HCT116 (cell line): ENCODE results near the gene CDK7. TPM values are rescaled to one million over a fixed set of nuclear protein-coding genes. Genes with fewer than 3 reads are reported as not detected.

Source experiments
- ATAC-seq: fragments of 200-7000 bp; cut with Tn5 transposase; 2 replicates; pipeline ENCODE4 v1.9.1; 2020; ENCODE audit warnings: mild to moderate bottlenecking, moderate library complexity
- BruUV-seq: library from RNA; stranded (reverse); fragments of 400-500 nt; replicated peaks from 2 replicates; lab custom pipeline; 2021; lab: Mats Ljungman, UMichigan
- CTCF ChIA-PET: fragments of 300-600 bp; sonication (Branson Sonifier 250); formaldehyde crosslinking; loops from one replicate; lab custom pipeline; 2021; ENCODE audit warnings: antibody characterized with exemption; lab: Charles Lee
- POLR2A ChIA-PET: fragments of 300-600, 350-600 bp; sonication (Branson Sonifier 250); formaldehyde crosslinking; loops from one replicate; lab custom pipeline; 2021; ENCODE audit warnings: antibody characterized with exemption; lab: Charles Lee
- RAD21 ChIA-PET, 2 experiments: fragments of 300-600 bp; sonication (Branson Sonifier 250); formaldehyde crosslinking; loops; one replicate each; lab custom pipeline; 2023; ENCODE audit warnings: low total read pairs in 2 of 2; ENCODE audit not compliant: uncharacterized antibody in 2 of 2, unreplicated experiment in 2 of 2, low non-redundant PET in 1 of 2; lab: Charles Lee
- DNase-seq: peaks from one replicate; pipeline ENCODE4 v3.0.0-alpha.2; 2010; ENCODE audit warnings: low read depth, low spot score
- H2AFZ ChIP-seq: fragments of 200-600 bp; shearing (Covaris generic), sonication (generic); 2 replicates; pipeline ENCODE4 v1.6.1; 2017; ENCODE audit warnings: low read depth, mixed run types, mixed read lengths, antibody characterized with exemption, low read length; ENCODE audit not compliant: poor library complexity, severe bottlenecking
- H3K27ac ChIP-seq: 2 replicates; pipeline ENCODE4 v1.5.1; 2012; ENCODE audit warnings: low read depth, low read length
- H3K27me3 ChIP-seq: fragments of 200-600 bp; sonication (generic); 2 replicates; pipeline ENCODE4 v1.6.1; 2016; ENCODE audit warnings: mixed run types, low read length, mixed read lengths; ENCODE audit not compliant: insufficient read depth
- H3K36me3 ChIP-seq, 2 experiments: fragments of 200-500 bp in 1 of 2; fragments of 200-600 bp in 1 of 2; sonication (Bioruptor generic) in 1 of 2; sonication (generic) in 1 of 2; 2 replicates each; pipeline versions ENCODE4 v1.5.1 to v1.6.1; 2014 to 2016; ENCODE audit warnings: low read length in 2 of 2, inconsistent platforms in 1 of 2, mixed read lengths in 1 of 2, mixed run types in 1 of 2; ENCODE audit not compliant: insufficient read depth in 2 of 2, control insufficient read depth in 1 of 2
- H3K4me1 ChIP-seq, 2 experiments: fragments of 200-600 bp in 1 of 2; sonication (generic) in 1 of 2; 2 replicates each; pipeline versions ENCODE4 v1.5.1 to v1.6.1; 2012 to 2017; ENCODE audit warnings: low read length in 2 of 2, inconsistent platforms in 1 of 2, mild to moderate bottlenecking in 1 of 2, mixed read lengths in 1 of 2, mixed run types in 1 of 2, moderate library complexity in 1 of 2; ENCODE audit not compliant: insufficient read depth in 2 of 2, control insufficient read depth in 1 of 2
- H3K4me2 ChIP-seq: fragments of 200-600 bp; sonication (generic); 2 replicates; pipeline ENCODE4 v1.6.1; 2017; ENCODE audit warnings: mixed run types, low read length, mixed read lengths
- H3K4me3 ChIP-seq, 2 experiments: fragments of 200-600 bp in 1 of 2; sonication (generic) in 1 of 2; replicated peaks in 1 of 2; 2 replicates each; pipeline ENCODE4 v1.5.1; 2011 to 2016; ENCODE audit warnings: low read length in 2 of 2, control low read depth in 1 of 2, low read depth in 1 of 2, mild to moderate bottlenecking in 1 of 2, mixed read lengths in 1 of 2, mixed run types in 1 of 2
- H3K79me2 ChIP-seq: fragments of 200-600 bp; sonication (generic); 2 replicates; pipeline ENCODE4 v1.6.1; 2017; ENCODE audit warnings: mild to moderate bottlenecking, mixed run types, low read length, moderate library complexity, mixed read lengths; ENCODE audit not compliant: insufficient read depth
- H3K9ac ChIP-seq: fragments of 200-600 bp; sonication (generic); 2 replicates; pipeline ENCODE4 v1.6.1; 2016; ENCODE audit warnings: low read length, mixed read lengths
- H3K9me2 ChIP-seq: fragments of 200-600 bp; sonication (generic), shearing (Covaris generic); 2 replicates; pipeline ENCODE4 v1.6.1; 2017; ENCODE audit warnings: mixed run types, mild to moderate bottlenecking, moderate library complexity; ENCODE audit not compliant: insufficient read depth
- H3K9me3 ChIP-seq, 2 experiments: fragments of 200-500 bp in 1 of 2; fragments of 200-600 bp in 1 of 2; sonication (Bioruptor generic) in 1 of 2; sonication (generic) in 1 of 2; 2 replicates each; pipeline ENCODE4 v1.6.1; 2014 to 2017; ENCODE audit warnings: low read length in 2 of 2, mixed read lengths in 2 of 2, inconsistent platforms in 1 of 2, low read depth in 1 of 2, mild to moderate bottlenecking in 1 of 2, mixed run types in 1 of 2, moderate library complexity in 1 of 2; ENCODE audit not compliant: control insufficient read depth in 1 of 2, insufficient read depth in 1 of 2
- H4K20me1 ChIP-seq: fragments of 200-600 bp; sonication (generic), shearing (Covaris generic); 2 replicates; pipeline ENCODE4 v1.6.1; 2017; ENCODE audit warnings: mixed run types, mild to moderate bottlenecking, moderate library complexity; ENCODE audit not compliant: insufficient read depth
- ATF3 ChIP-seq: IDR thresholded peaks from 2 replicates; pipeline ENCODE4 v1.6.1; 2012
- CEBPB ChIP-seq: IDR thresholded peaks from 2 replicates; pipeline ENCODE4 v1.6.1; 2012; ENCODE audit warnings: low read depth
- CTCF ChIP-seq, 3 experiments: fragments of 200-600 bp in 1 of 3; sonication (generic) in 1 of 3; IDR thresholded peaks in 2 of 3; conservative IDR thresholded peaks in 1 of 3; 2 replicates each; pipeline ENCODE4 v1.5.1; 2012 to 2017; ENCODE audit warnings: low read depth in 2 of 3, low read length in 2 of 3, antibody characterized with exemption in 1 of 3, borderline replicate concordance in 1 of 3, control low read depth in 1 of 3, mild to moderate bottlenecking in 1 of 3, mixed read lengths in 1 of 3, mixed run types in 1 of 3, moderate library complexity in 1 of 3; ENCODE audit not compliant: insufficient read depth in 1 of 3
- EGR1 ChIP-seq: IDR thresholded peaks from 2 replicates; pipeline ENCODE4 v1.6.1; 2012; ENCODE audit warnings: low read depth
- ELF1 ChIP-seq: IDR thresholded peaks from 2 replicates; pipeline ENCODE4 v1.6.1; 2012; ENCODE audit warnings: low read depth, borderline replicate concordance
- EZH2phosphoT487 ChIP-seq: fragments of 200-600 bp; IDR thresholded peaks from 2 replicates; pipeline ENCODE4 v1.6.1; 2018; ENCODE audit warnings: antibody characterized with exemption, borderline replicate concordance
- MAX ChIP-seq: IDR thresholded peaks from 2 replicates; pipeline ENCODE4 v1.6.1; 2012
- POLR2A ChIP-seq: IDR thresholded peaks from 2 replicates; pipeline ENCODE4 v1.7.0; 2011; ENCODE audit warnings: borderline replicate concordance; ENCODE audit not compliant: insufficient read depth, insufficient read length; ENCODE audit errors: extremely low read depth
- POLR2AphosphoS5 ChIP-seq: IDR thresholded peaks from 2 replicates; pipeline ENCODE4 v1.6.1; 2011; ENCODE audit warnings: mild to moderate bottlenecking, low read depth, low read length, moderate library complexity
- SIN3A ChIP-seq: IDR thresholded peaks from 2 replicates; pipeline ENCODE4 v1.6.1; 2012; ENCODE audit warnings: low read depth
- SP1 ChIP-seq: IDR thresholded peaks from 2 replicates; pipeline ENCODE4 v1.6.1; 2012; ENCODE audit warnings: low read depth
- SRF ChIP-seq: IDR thresholded peaks from 2 replicates; pipeline ENCODE4 v1.6.1; 2012; ENCODE audit warnings: low read depth
- YY1 ChIP-seq: IDR thresholded peaks from 2 replicates; pipeline ENCODE4 v1.6.1; 2011; ENCODE audit warnings: low read length, low read depth, moderate library complexity, mild to moderate bottlenecking; ENCODE audit not compliant: insufficient replicate concordance; ENCODE audit errors: extremely low read depth
- ZNF274 ChIP-seq: fragments of 200-500 bp; sonication (Bioruptor generic); IDR thresholded peaks from 2 replicates; pipeline ENCODE4 v1.6.1; 2014; ENCODE audit warnings: mild to moderate bottlenecking, low read depth, low read length, inconsistent platforms
- intact Hi-C: fragments of 100-400 bp; cut with micrococcal nuclease; formaldehyde crosslinking; loops from 2 replicates; pipeline ENCODE4 v1.10.0; 2022
- total RNA-seq: library from RNA; stranded (reverse); gene quantifications from one replicate; pipeline ENCODE4 v1.2.1, GENCODE V29; 2021; ENCODE audit not compliant: unreplicated experiment

CDK7 gene
- total RNA-seq, 1 experiment from 2014 or later = 67.0 TPM

GRCh38 chr5:69217151-69217511 is 17.6 kb upstream of the CDK7 start:
- RAD21 ChIA-PET = no interaction called here
- CTCF ChIA-PET = no interaction called here
- intact Hi-C loops = loop anchor here (1.0 to 10.0 kb wide), 3 partner anchors 28 to 122 kb away; partner anchors contain the start of genes CENPH and SLC30A5
- no peaks in the 10 kb centered on the region for H3K27me3 ChIP-seq
- ATAC-seq (no peak), DNase-seq (no peak)
- peak overlapping the region; percentile 97 for H3K4me3 ChIP-seq
- TSS peak; percentile 98 for BruUV-seq
- H3K79me2 ChIP-seq = peaks cover 31% of the 10 kb centered on the region
- no peaks in the 10 kb centered on the region for H3K36me3 ChIP-seq
- peak overlapping the region; percentile 62 for H3K27ac ChIP-seq
- peak overlapping the region; percentile 92 for H3K9ac ChIP-seq
- H3K9me2 ChIP-seq = no peaks in the 10 kb centered on the region
- POLR2A ChIA-PET = interaction anchor here (1.0 to 1.4 kb wide), 2 partner anchors 9 to 51 kb away, joined by 3 to 5 read pairs; no protein-coding TSS in a partner anchor
- peak overlapping the region; percentile 95 for H3K4me2 ChIP-seq
- no peaks in the 10 kb centered on the region for H3K9me3 ChIP-seq
- peaks cover 8 to 17% of the 10 kb centered on the region in 2 experiments; a peak in 3 of 4 replicates for H3K4me1 ChIP-seq
- TF ChIP-seq POLR2A (no peak), SIN3A (no peak), ELF1 (no peak), ZNF274 (no peak), CEBPB (no peak)
- H2AFZ ChIP-seq = peak overlapping the region; percentile 97
- no peaks in the 10 kb centered on the region for H4K20me1 ChIP-seq

GRCh38 chr5:69217548-69218526 is 16.8 kb upstream of the CDK7 start:
- Histone ChIP-seq H3K36me3 (no peaks in the 10 kb centered on the region), H3K27me3 (no peaks in the 10 kb centered on the region), H3K79me2 (peaks cover 37% of the 10 kb centered on the region), H3K4me3 (peak overlapping the region; percentile 97), H3K27ac (peak overlapping the region; percentile 82), H3K9me2 (no peaks in the 10 kb centered on the region), H3K4me2 (peak overlapping the region; percentile 95), H3K9me3 (no peaks in the 10 kb centered on the region), H3K9ac (peak overlapping the region; percentile 92), H2AFZ (peak overlapping the region; percentile 97), H3K4me1 (peaks cover 8 to 17% of the 10 kb centered on the region in 2 experiments; a peak in 3 of 4 replicates), H4K20me1 (no peaks in the 10 kb centered on the region)
- ATAC-seq (peak; percentile 93), DNase-seq (peak; percentile 83)
- ChIA-PET POLR2A (interaction anchor here (1.0 to 1.4 kb wide), 2 partner anchors 10 to 51 kb away, joined by 3 to 5 read pairs; no protein-coding TSS in a partner anchor), CTCF (no interaction called here), RAD21 (no interaction called here)
- intact Hi-C loops = loop anchor here (1.0 to 10.0 kb wide), 3 partner anchors 29 to 123 kb away; partner anchors contain the start of genes CENPH and SLC30A5
- TSS peak; percentile 63 for BruUV-seq
- no peak for TF ChIP-seq ATF3
- TF ChIP-seq POLR2A = peak; percentile 48
- TF ChIP-seq YY1 = peak; percentile 90
- TF ChIP-seq SP1 = peak; percentile 57; the same call in 1 of the 2 replicates
- TF ChIP-seq SRF = no peak
- peak in 1 of 3 experiments; percentile 15; a peak in 1 of 6 replicates for TF ChIP-seq CTCF (IDR thresholded peaks at IDR 0.05 in 2 of 3, conservative IDR thresholded peaks at IDR 0.05 in 1 of 3; ENCODE audit: borderline replicate concordance in 1 of 3, insufficient read depth in 1 of 3, low read depth in 2 of 3, low read length in 2 of 3)
- TF ChIP-seq SIN3A = peak; percentile 80
- TF ChIP-seq MAX = peak; percentile 59
- no peak for TF ChIP-seq EZH2phosphoT487
- TF ChIP-seq EGR1 = peak; percentile 73
- TF ChIP-seq POLR2AphosphoS5 = peak; percentile 88
